ENCODE measurements around the gene RPN2. TPM values are rescaled to one million over a fixed set of nuclear protein-coding genes. Genes with fewer than 3 reads are reported as not detected.

The RPN2 gene
- total RNA-seq: 183 to 194 TPM (median 185 TPM) in 3 replicates
- long read RNA-seq, transcript RPN2-201 (17 exons, 2,515 nt): major isoform, 762 of 877 reads
- long read RNA-seq, partial matches to known transcripts: 38 of 877 reads
- long read RNA-seq, other reads (novel, unspliced or antisense): 77 of 877 reads

- Mint-ChIP-seq H3K27ac (ENCODE audit: unreplicated experiment) (peak within 1 kb of the TSS; percentile 98), H3K9me3 (ENCODE audit: low read depth) (no peaks in the 10 kb centered on the region), H3K36me3 (ENCODE audit: low read depth) (peaks cover 1% of the 10 kb centered on the region), H3K27me3 (ENCODE audit: low read depth) (no peaks in the 10 kb centered on the region), H3K4me1 (ENCODE audit: low read depth) (peaks cover 32% of the 10 kb centered on the region), H3K4me3 (ENCODE audit: unreplicated experiment) (peak within 1 kb of the TSS; percentile 93)
- TF ChIP-seq, protein P1, sequence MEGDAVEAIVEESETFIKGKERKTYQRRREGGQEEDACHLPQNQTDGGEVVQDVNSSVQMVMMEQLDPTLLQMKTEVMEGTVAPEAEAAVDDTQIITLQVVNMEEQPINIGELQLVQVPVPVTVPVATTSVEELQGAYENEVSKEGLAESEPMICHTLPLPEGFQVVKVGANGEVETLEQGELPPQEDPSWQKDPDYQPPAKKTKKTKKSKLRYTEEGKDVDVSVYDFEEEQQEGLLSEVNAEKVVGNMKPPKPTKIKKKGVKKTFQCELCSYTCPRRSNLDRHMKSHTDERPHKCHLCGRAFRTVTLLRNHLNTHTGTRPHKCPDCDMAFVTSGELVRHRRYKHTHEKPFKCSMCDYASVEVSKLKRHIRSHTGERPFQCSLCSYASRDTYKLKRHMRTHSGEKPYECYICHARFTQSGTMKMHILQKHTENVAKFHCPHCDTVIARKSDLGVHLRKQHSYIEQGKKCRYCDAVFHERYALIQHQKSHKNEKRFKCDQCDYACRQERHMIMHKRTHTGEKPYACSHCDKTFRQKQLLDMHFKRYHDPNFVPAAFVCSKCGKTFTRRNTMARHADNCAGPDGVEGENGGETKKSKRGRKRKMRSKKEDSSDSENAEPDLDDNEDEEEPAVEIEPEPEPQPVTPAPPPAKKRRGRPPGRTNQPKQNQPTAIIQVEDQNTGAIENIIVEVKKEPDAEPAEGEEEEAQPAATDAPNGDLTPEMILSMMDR (IDR thresholded peaks at IDR 0.05): no peak
- DNase-seq (ENCODE audit: low spot score): peak; percentile 99
Observed at GRCh38 chr20:37178839-37179682, at the start of gene RPN2, which contains the start of gene MROH8. Gene RPN2 (plus strand): TSS chr20:37179330. CDS start chr20:37179357, 27 bp downstream. Gene MROH8 (minus strand): TSS chr20:37179548.

DNA sequence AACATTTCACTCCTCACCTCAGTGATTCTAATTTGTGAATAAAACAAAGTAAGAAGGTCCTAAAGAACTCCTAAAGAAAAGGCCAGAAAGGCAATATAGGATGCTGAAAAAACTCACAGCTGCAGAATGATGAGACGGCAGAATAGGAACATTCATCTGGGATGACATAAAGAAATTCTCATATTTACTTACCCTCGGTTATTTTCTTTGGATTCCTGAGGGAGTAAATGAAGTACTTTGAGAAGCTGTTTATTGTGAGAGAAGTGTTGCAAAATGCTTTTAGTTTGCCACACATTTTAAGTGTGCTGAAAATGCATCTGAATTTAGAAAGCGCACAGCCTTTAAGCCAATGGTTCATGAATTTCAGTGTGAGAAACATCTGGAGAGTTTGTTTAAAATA is 47.6 kb upstream of the RPN2 start:
- TF ChIP-seq, protein P1 (IDR thresholded peaks at IDR 0.05): no peak
- Mint-ChIP-seq H3K36me3 (ENCODE audit: low read depth) (peaks cover 1% of the 10 kb centered on the region), H3K4me1 (ENCODE audit: low read depth) (peaks cover 14% of the 10 kb centered on the region), H3K27me3 (ENCODE audit: low read depth) (peaks cover 2% of the 10 kb centered on the region), H3K9me3 (ENCODE audit: low read depth) (no peaks in the 10 kb centered on the region), H3K27ac (ENCODE audit: unreplicated experiment) (peak overlapping the region; percentile 70), H3K4me3 (ENCODE audit: unreplicated experiment) (no peak overlapping the region)
- no peak for DNase-seq (ENCODE audit: low spot score)

GRCh38 chr20:37133952-37134351 is 45.2 kb upstream of the RPN2 start:
- Mint-ChIP-seq H3K27me3 (ENCODE audit: low read depth) (peaks cover 2% of the 10 kb centered on the region), H3K9me3 (ENCODE audit: low read depth) (no peaks in the 10 kb centered on the region), H3K4me1 (ENCODE audit: low read depth) (peaks cover 14% of the 10 kb centered on the region), H3K4me3 (ENCODE audit: unreplicated experiment) (no peak overlapping the region), H3K27ac (ENCODE audit: unreplicated experiment) (no peak overlapping the region), H3K36me3 (ENCODE audit: low read depth) (peaks cover 1% of the 10 kb centered on the region)
- no peak for DNase-seq (ENCODE audit: low spot score)
- TF ChIP-seq, protein P1 (IDR thresholded peaks at IDR 0.05): no peak

- Mint-ChIP-seq H3K4me1 (ENCODE audit: low read depth) (peaks cover 2% of the 10 kb centered on the region), H3K27me3 (ENCODE audit: low read depth) (peaks cover 2% of the 10 kb centered on the region), H3K4me3 (ENCODE audit: unreplicated experiment) (no peak overlapping the region), H3K27ac (ENCODE audit: unreplicated experiment) (no peak overlapping the region), H3K9me3 (ENCODE audit: low read depth) (no peaks in the 10 kb centered on the region), H3K36me3 (ENCODE audit: low read depth) (peaks cover 2% of the 10 kb centered on the region)
- TF ChIP-seq, protein P1 (IDR thresholded peaks at IDR 0.05): no peak
- no peak for DNase-seq (ENCODE audit: low spot score)
Observed at GRCh38 chr20:37137547-37137946, 41.6 kb upstream of the RPN2 start.

GRCh38 chr20:37142708-37143107 is 36.4 kb upstream of the RPN2 start:
- peaks cover 7% of the 10 kb centered on the region for H3K4me1 Mint-ChIP-seq (ENCODE audit: low read depth)
- H3K4me3 Mint-ChIP-seq (ENCODE audit: unreplicated experiment): no peak overlapping the region
- H3K27me3 Mint-ChIP-seq (ENCODE audit: low read depth): no peaks in the 10 kb centered on the region
- peak overlapping the region; percentile 86 for H3K27ac Mint-ChIP-seq (ENCODE audit: unreplicated experiment)
- DNase-seq (ENCODE audit: low spot score): no peak
- TF ChIP-seq, protein P1 (IDR thresholded peaks at IDR 0.05): no peak
- no peaks in the 10 kb centered on the region for H3K9me3 Mint-ChIP-seq (ENCODE audit: low read depth)
- peaks cover 1% of the 10 kb centered on the region for H3K36me3 Mint-ChIP-seq (ENCODE audit: low read depth)
